Epidermal melanocyte (primary cell): ENCODE measurements around the gene OR51D1.

Source experiments
- DNase-seq: peaks from one replicate; pipeline ENCODE4 v3.0.0; 2011; ENCODE audit warnings: low spot score; ENCODE audit not compliant: insufficient read length

Gene OR51D1

GRCh38 chr11:4644233-4644632 is 7.0 kb downstream of the OR51D1 start:
- DNase-seq = no peak

- no peak for DNase-seq
Observed at GRCh38 chr11:4645974-4646373, 8.7 kb downstream of the OR51D1 start.

- no peak for DNase-seq
Observed at GRCh38 chr11:4647766-4648165, 10.5 kb downstream of the OR51D1 start.

- DNase-seq = no peak
Observed at GRCh38 chr11:4654635-4655369, 17.5 kb downstream of the OR51D1 start.

GRCh38 chr11:4658629-4659445 is 21.6 kb downstream of the OR51D1 start:
- no peak for DNase-seq

- DNase-seq = no peak
Observed at GRCh38 chr11:4662876-4663275, 25.6 kb downstream of the OR51D1 start.

- DNase-seq = no peak
Observed at GRCh38 chr11:4664183-4664582, 26.9 kb downstream of the OR51D1 start.

- DNase-seq = no peak
Observed at GRCh38 chr11:4664786-4665185, 27.5 kb downstream of the OR51D1 start.

GRCh38 chr11:4665424-4665823 is 28.1 kb downstream of the OR51D1 start:
- no peak for DNase-seq

GRCh38 chr11:4671741-4672140 is 34.5 kb downstream of the OR51D1 start:
- DNase-seq = no peak

GRCh38 chr11:4672470-4672869 is 35.2 kb downstream of the OR51D1 start:
- no peak for DNase-seq

- no peak for DNase-seq
Observed at GRCh38 chr11:4673781-4674180, 36.5 kb downstream of the OR51D1 start.

GRCh38 chr11:4677948-4678347 is 40.7 kb downstream of the OR51D1 start:
- DNase-seq = no peak

- no peak for DNase-seq
Observed at GRCh38 chr11:4680341-4680740, 43.1 kb downstream of the OR51D1 start.

- no peak for DNase-seq
Observed at GRCh38 chr11:4682623-4683419, 45.5 kb downstream of the OR51D1 start.

- DNase-seq = no peak
Observed at GRCh38 chr11:4684631-4685285, 47.5 kb downstream of the OR51D1 start.
